AG04449 (cell line): ENCODE measurements around the gene PSMA2.

Experiments used
- CTCF ChIA-PET: fragments of 350-600 bp; formaldehyde crosslinking; extraction: SDS; loops from one replicate; lab custom pipeline; 2021; ENCODE audit warnings: antibody characterized with exemption; lab: Yijun Ruan, JAX
- POLR2A ChIA-PET: fragments of 400-600, 350-600 bp; formaldehyde crosslinking; extraction: SDS; loops from one replicate; lab custom pipeline; 2020; ENCODE audit warnings: antibody characterized with exemption, inconsistent platforms; lab: Yijun Ruan, JAX
- DNase-seq: peaks from one replicate; pipeline ENCODE4 v3.0.0-alpha.2; 2010; ENCODE audit warnings: low read depth, low spot score
- H3K4me3 ChIP-seq: 2 replicates; pipeline ENCODE4 v1.5.1; 2011; ENCODE audit warnings: low read depth, mild to moderate bottlenecking, control low read depth, low read length
- TF ChIP-seq, protein P1 (sequence below): IDR thresholded peaks from one replicate; pipeline ENCODE4 v1.5.1; 2011; ENCODE audit warnings: mild to moderate bottlenecking, moderate library complexity, low read length, control low read depth, inconsistent platforms; ENCODE audit not compliant: insufficient read depth; ENCODE audit errors: missing control alignments

Gene PSMA2

DNA sequence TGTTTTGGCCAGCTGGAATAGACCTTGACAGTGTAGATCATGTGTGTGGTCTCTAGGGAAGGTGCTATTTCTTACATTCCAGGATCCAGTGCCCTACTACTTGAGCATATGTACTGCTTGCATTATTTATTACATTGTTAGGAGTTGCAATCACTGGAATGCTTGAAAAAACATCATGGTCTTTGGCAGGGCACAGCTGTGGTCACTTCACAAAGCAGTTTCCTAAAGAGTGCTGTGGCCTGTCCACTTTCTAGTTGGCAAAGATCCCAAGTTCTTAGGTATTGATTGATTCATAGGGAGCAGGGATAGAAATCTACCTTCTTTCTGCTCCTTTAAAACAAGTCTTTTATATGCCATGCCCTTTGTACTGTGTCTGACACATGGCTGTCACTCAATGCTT lies 24.7 kb downstream of the PSMA2 start:
- TF ChIP-seq, protein P1, sequence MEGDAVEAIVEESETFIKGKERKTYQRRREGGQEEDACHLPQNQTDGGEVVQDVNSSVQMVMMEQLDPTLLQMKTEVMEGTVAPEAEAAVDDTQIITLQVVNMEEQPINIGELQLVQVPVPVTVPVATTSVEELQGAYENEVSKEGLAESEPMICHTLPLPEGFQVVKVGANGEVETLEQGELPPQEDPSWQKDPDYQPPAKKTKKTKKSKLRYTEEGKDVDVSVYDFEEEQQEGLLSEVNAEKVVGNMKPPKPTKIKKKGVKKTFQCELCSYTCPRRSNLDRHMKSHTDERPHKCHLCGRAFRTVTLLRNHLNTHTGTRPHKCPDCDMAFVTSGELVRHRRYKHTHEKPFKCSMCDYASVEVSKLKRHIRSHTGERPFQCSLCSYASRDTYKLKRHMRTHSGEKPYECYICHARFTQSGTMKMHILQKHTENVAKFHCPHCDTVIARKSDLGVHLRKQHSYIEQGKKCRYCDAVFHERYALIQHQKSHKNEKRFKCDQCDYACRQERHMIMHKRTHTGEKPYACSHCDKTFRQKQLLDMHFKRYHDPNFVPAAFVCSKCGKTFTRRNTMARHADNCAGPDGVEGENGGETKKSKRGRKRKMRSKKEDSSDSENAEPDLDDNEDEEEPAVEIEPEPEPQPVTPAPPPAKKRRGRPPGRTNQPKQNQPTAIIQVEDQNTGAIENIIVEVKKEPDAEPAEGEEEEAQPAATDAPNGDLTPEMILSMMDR = no peak
- no peak for DNase-seq
- POLR2A ChIA-PET = no interaction called here
- H3K4me3 ChIP-seq = no peak overlapping the region
- CTCF ChIA-PET = no interaction called here

GRCh38 chr7:42906181-42906580 lies 25.8 kb downstream of the PSMA2 start:
- POLR2A ChIA-PET = no interaction called here
- CTCF ChIA-PET = interaction anchor here (0.9 kb wide), 1 partner anchor 963 kb away, joined by 3 read pairs; no protein-coding TSS in a partner anchor
- TF ChIP-seq, protein P1 = no peak
- DNase-seq = no peak
- no peak overlapping the region for H3K4me3 ChIP-seq

DNA sequence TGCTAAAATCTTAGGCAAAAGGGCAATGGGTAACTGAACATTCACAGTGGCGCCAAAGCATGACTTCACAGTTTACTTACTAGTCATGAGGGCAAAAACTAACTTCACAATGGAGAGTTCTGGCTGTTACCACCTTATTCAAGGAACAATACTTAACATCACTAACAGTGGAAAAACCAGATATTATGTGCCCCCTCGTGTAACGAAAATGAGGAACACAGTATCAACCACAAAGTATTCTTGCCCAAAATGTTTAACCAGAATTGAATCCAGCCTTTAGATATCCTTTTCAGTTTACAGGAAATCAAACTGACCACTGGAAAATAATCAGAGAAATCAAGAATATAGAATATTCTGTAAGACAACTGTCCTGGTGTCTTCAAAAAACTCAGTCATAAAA lies 29.6 kb downstream of the PSMA2 start:
- TF ChIP-seq, protein P1 = no peak

GRCh38 chr7:42900842-42901241 lies 31.1 kb downstream of the PSMA2 start:
- POLR2A ChIA-PET = no interaction called here
- TF ChIP-seq, protein P1 = no peak
- CTCF ChIA-PET = no interaction called here
- no peak for DNase-seq
- H3K4me3 ChIP-seq = no peak overlapping the region

More for the DNA sequence above, 29.6 kb downstream of the PSMA2 start:
- CTCF ChIA-PET = no interaction called here
- POLR2A ChIA-PET = no interaction called here
- H3K4me3 ChIP-seq = no peak overlapping the region
- no peak for DNase-seq

DNA sequence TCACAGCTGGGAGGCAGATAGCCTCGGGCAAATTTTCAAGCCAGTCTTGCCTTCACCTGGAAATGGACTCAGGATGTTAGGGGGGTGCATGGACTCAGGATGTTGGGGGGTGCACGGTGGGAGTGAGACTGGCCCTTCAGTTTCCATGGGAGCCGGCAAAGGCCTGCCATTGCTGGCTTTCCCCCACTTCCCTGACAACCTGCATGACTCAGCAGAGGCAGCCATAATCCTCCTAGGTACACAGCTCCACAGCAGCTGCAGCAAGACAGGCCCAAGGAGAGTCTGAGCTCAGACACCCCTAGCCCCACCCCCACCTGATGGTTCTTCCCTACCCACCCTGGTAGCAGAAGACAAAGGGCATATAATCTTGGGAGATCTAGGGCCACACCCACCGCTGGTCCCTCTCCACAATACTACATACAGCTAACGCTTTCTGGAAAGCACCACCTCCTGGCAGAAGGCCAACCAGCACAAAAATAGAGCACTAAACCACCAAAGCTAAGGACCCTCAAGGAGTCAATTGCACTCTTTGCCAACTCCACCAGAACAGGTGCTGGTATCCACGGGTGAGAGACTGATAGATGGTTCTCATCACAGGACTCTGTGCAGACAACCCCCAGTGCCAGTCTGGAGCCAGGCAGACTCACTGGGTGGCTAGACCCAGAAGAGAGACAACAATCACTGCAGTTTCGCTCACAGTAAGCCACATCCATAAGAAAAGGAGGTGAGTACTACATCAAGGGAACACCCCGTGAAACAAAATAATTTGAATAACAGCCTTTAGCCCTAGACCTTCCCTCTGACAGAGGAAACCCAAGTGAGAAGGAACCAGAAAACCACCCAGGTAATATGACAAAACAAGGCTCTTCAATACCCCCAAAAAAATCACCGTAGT lies 38.4 kb downstream of the PSMA2 start:
- ChIA-PET CTCF (interaction anchor here (1.5 kb wide), 1 partner anchor 18 kb away, joined by 3 read pairs; no protein-coding TSS in a partner anchor), POLR2A (no interaction called here)
- H3K4me3 ChIP-seq = no peak overlapping the region
- DNase-seq = no peak
- TF ChIP-seq, protein P1 = no peak

DNA sequence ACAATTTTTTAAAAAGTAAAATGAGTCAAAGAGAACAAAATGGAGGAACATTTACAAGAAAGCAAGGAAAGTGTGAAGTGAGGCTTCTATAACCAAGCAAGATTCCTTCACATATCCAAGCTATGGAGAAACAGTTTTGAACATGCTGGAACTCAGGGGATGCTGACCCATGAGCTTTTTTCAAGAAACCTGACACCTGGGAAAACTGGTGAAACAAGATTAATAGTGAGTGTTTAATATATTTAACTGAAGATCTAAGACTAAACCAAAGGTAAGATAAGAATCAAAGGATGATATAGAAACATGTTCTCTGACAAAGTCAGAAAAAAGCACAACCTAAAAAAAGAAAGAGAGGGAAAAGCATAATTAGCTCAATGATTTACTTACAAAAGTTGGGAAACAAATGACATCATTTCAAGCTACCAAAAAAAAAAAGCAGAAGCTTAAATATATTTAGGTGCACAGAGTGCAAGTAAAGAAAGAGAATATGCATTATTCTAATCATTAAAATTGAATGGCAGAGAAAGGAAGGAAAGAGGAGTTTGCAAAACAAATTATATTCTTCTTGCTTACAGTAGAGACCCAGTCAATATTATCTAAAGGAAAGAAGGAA lies 45.0 kb downstream of the PSMA2 start:
- CTCF ChIA-PET = interaction anchor here (0.9 to 3.6 kb wide), 4 partner anchors 9 to 951 kb away, joined by 3 to 44 read pairs (median 10); no protein-coding TSS in a partner anchor
- POLR2A ChIA-PET = interaction anchor here (0.6 kb wide), 1 partner anchor 878 kb away, joined by 3 read pairs; no protein-coding TSS in a partner anchor
- TF ChIP-seq, protein P1 = no peak
- no peak overlapping the region for H3K4me3 ChIP-seq
- no peak for DNase-seq
